ENCODE data around the gene SYCP2.

The SYCP2 gene

DNA sequence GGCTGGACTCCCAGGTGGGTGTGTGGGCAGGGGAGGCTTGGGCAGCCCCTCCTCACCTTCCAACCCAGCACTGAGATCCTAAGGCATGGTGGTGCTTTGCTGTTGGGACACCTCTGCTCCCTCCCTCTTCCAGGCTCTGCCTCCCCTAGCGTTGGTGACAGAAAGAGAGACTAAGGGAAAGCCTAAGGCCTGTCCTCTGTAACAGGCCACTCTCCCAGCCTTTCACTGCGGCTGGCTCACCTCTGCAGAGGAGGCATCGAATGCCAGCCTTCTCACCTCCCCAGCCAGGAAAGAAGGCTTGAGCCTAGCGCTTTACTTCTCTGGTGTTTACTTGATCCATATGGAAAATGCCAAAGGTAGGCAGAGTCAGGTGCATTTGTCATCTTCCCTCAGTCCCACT is 21.3 kb upstream of the SYCP2 start:
- TF ChIP-seq, protein P1, sequence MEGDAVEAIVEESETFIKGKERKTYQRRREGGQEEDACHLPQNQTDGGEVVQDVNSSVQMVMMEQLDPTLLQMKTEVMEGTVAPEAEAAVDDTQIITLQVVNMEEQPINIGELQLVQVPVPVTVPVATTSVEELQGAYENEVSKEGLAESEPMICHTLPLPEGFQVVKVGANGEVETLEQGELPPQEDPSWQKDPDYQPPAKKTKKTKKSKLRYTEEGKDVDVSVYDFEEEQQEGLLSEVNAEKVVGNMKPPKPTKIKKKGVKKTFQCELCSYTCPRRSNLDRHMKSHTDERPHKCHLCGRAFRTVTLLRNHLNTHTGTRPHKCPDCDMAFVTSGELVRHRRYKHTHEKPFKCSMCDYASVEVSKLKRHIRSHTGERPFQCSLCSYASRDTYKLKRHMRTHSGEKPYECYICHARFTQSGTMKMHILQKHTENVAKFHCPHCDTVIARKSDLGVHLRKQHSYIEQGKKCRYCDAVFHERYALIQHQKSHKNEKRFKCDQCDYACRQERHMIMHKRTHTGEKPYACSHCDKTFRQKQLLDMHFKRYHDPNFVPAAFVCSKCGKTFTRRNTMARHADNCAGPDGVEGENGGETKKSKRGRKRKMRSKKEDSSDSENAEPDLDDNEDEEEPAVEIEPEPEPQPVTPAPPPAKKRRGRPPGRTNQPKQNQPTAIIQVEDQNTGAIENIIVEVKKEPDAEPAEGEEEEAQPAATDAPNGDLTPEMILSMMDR (IDR thresholded peaks at IDR 0.05; ENCODE audit: extremely low read depth, insufficient read depth, missing control alignments), result no peak
- no peak for DNase-seq (ENCODE audit: low spot score)
- in situ Hi-C loops (cut with MboI; ENCODE audit: low pct_unique_long_range_greater_than_20kb, low sequenced_read_pairs, unreplicated experiment), result no loop called here

DNA sequence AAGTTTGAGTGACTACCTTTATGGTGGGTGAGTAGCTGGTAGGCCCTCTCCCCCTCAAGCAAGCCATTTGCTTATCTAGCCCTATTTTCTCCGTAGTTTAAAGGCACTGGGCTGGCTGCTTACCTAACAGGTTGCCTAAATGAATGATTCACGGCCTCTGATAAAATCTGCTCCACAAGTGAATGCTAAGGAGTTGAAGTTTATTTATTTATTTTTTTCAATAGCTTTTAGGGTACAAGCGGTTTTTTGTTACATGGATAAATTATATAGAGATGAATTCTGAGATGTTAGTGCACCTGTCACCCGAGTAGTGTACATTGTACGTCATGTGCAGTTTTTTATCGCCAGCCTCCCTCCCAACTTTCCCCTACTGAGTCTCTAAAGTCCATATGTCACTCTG is 16.5 kb upstream of the SYCP2 start:
- no peak for DNase-seq (ENCODE audit: low spot score)
- in situ Hi-C loops (cut with MboI; ENCODE audit: low pct_unique_long_range_greater_than_20kb, low sequenced_read_pairs, unreplicated experiment), result no loop called here
- TF ChIP-seq, protein P1 (IDR thresholded peaks at IDR 0.05; ENCODE audit: extremely low read depth, insufficient read depth, missing control alignments), result no peak

DNA sequence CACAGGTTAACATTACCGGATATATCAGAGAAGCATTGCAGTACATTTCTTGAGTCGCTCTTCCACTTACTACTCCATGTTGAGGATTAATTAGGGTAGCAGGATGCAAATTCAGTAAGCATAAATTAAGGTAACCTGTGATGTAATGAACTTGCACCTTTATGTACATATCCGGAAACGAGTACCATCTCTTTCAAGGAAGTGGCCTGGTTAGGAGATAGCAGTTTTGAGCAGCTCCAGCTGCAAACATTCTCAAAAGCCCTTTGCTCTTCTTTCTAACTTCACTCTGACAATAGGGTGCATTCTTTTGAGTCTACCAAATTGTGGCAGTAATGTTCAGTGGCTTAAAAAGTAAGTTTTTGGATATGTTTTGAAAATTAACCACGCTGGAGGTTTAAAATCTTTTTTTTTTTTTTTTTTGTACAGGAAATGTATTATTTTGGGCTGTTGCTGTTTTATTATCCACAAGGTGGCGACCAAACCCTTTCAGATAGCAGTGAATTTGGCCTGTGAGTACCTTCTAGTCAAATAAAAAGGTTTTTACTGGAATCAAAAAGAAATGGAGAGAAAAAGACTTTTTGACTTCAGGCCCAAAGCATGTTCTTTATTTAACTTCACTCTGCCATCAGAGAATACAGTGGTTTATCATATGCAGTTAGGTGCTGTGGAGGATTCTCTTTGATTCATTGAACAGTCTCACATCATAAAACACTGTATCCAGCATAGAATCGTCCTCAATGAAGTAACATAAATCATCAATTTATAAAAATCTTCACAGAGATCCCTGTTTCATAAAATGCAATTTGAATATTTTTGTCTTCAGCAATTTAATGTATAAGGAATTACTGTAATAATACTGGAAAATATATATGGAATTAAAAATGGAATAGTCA is 15.6 kb upstream of the SYCP2 start:
- in situ Hi-C loops (cut with MboI; ENCODE audit: low pct_unique_long_range_greater_than_20kb, low sequenced_read_pairs, unreplicated experiment), result no loop called here
- TF ChIP-seq, protein P1 (IDR thresholded peaks at IDR 0.05; ENCODE audit: extremely low read depth, insufficient read depth, missing control alignments), result peak; percentile 60
- no peak for DNase-seq (ENCODE audit: low spot score)

DNA sequence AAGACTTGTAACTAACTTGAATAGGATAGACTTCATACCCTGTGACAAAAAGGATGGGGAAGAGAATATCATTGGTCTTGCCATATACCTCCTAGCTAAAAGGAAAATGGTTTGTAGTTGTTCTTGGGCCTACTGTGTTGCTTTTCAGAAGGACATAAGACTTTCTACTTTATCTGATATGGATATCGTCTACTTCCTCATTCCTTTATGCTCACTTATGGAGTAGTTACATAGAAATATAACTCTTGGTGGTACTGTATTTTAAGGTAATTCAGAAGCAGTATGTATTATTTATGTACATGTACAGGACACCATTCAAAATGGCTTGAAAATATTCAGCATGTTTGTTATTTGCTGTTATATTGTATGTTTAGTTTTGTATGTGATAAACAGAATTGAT is 14.8 kb upstream of the SYCP2 start:
- in situ Hi-C loops (cut with MboI; ENCODE audit: low pct_unique_long_range_greater_than_20kb, low sequenced_read_pairs, unreplicated experiment), result no loop called here
- TF ChIP-seq, protein P1 (IDR thresholded peaks at IDR 0.05; ENCODE audit: extremely low read depth, insufficient read depth, missing control alignments), result no peak
- DNase-seq (ENCODE audit: low spot score), result no peak

DNA sequence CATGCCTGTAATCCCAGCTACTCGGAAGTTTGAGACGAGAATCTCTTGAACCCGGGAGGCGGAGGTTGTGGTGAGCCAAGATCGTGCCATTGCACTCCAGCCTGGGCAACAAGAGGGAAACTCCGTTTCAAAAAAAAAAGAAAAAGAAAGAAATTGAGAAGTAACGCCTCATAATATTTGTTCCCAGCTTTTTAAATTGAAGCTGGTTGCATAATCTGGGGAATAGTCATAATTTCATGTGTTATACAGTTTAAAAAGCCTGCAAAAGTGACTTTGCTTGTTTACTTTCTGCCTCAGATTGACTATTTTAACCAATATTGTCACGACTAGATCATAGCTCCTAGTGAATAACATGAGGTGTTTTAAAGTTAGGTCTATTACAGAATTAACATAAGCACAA is 13.9 kb upstream of the SYCP2 start:
- no peak for DNase-seq (ENCODE audit: low spot score)
- in situ Hi-C loops (cut with MboI; ENCODE audit: low pct_unique_long_range_greater_than_20kb, low sequenced_read_pairs, unreplicated experiment), result no loop called here
- TF ChIP-seq, protein P1 (IDR thresholded peaks at IDR 0.05; ENCODE audit: extremely low read depth, insufficient read depth, missing control alignments), result no peak

DNA sequence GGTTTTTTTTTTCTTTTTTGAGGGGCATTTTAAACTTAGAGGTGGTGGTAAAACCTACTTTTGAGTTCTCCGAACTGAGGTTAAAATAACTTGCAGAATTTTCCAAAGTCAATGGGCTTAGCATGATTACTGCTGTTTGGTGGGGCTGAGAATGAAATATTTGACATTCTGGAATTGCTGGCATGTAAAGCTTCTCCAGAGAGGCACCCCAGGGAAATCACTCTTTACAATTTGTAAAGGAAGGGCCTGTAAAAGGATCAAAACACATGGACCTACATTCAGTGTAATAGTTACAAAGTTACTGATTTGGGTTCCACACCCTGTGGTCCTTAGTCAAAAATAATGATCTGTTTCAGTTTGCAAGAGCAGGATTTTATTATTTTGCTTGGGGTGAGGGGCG is 12.3 kb upstream of the SYCP2 start:
- DNase-seq (ENCODE audit: low spot score), result no peak
- TF ChIP-seq, protein P1 (IDR thresholded peaks at IDR 0.05; ENCODE audit: extremely low read depth, insufficient read depth, missing control alignments), result no peak
- in situ Hi-C loops (cut with MboI; ENCODE audit: low pct_unique_long_range_greater_than_20kb, low sequenced_read_pairs, unreplicated experiment), result no loop called here
